Esophagus muscularis mucosa (tissue), 3 donors: ENCODE results near the gene SYPL2.

Source experiments
- CTCF ChIP-seq, 3 experiments: fragments of 200-600 bp in 2 of 3; fragments of 450-650 bp in 1 of 3; sonication (generic) in 2 of 3; IDR thresholded peaks; one replicate each; pipeline ENCODE4 v1.5.1; 2017 to 2019; ENCODE audit warnings: antibody characterized with exemption in 3 of 3, mild to moderate bottlenecking in 2 of 3, moderate library complexity in 1 of 3
- POLR2AphosphoS5 ChIP-seq, 2 donors: sonication (generic); formaldehyde crosslinking; IDR thresholded peaks; one replicate each; pipeline ENCODE4 v1.6.1; 2017; ENCODE audit warnings: antibody characterized with exemption in 2 of 2

GRCh38 chr1:109523706-109524105, 57.4 kb downstream of the SYPL2 start:
- TF ChIP-seq CTCF (IDR thresholded peaks at IDR 0.05) (no peak), POLR2AphosphoS5 (IDR thresholded peaks at IDR 0.05) (no peak)
